ENCODE measurements around the gene TMEM255A. TPM values are rescaled to one million over a fixed set of nuclear protein-coding genes. Genes with fewer than 3 reads are reported as not detected.

The TMEM255A gene
- 0.33 to 1.1 TPM (median 0.61 TPM) in 5 replicates for total RNA-seq (2022; extraction: Qiagen RNA extraction)

GRCh38 chrX:120310861-120311726 lies at the start of gene TMEM255A:
TSS of gene TMEM255A (minus strand) at chrX:120311461. CDS start at chrX:120311309, 152 bp downstream.

GRCh38 chrX:120250522-120251271 lies 60.6 kb downstream of the TMEM255A start, which contains the start of gene ZBTB33:
TSS of gene ZBTB33 (plus strand) at chrX:120250812. CDS start at chrX:120253416, 2,604 bp downstream.

Other genes starting within 250 kb of the TMEM255A start
- gene RHOXF2B, start 233.8 kb downstream of the TMEM255A start, total RNA-seq (2022; extraction: Qiagen RNA extraction), result not detected in 5 replicates
- gene RHOXF1, start 195.5 kb downstream of the TMEM255A start, total RNA-seq (2022; extraction: Qiagen RNA extraction), result not detected in 5 replicates
- not detected in 5 replicates for gene RHOXF2, start 152.8 kb downstream of the TMEM255A start, total RNA-seq (2022; extraction: Qiagen RNA extraction)
- gene ZBTB33, start 60.6 kb downstream of the TMEM255A start, total RNA-seq (2022; extraction: Qiagen RNA extraction), result 9.0 to 14.5 TPM (median 12.3 TPM) in 5 replicates
- gene ATP1B4, start 50.6 kb upstream of the TMEM255A start, total RNA-seq (2022; extraction: Qiagen RNA extraction), result 0.02 to 0.05 TPM in 2 of 5 replicates, not detected in the others
- 82.1 to 113 TPM (median 101 TPM) in 5 replicates for gene LAMP2, start 157.8 kb upstream of the TMEM255A start, total RNA-seq (2022; extraction: Qiagen RNA extraction)
- gene CUL4B, start 249.5 kb upstream of the TMEM255A start, total RNA-seq (2022; extraction: Qiagen RNA extraction), result 37.8 to 53.8 TPM (median 48.5 TPM) in 5 replicates

Data from A549 treated with dexamethasone at 1 μM for 4 hours (cell line).